HG03460 (cell line): Measurements from ENCODE around the gene DNM3.

ENCODE experiments used
- ATAC-seq: cut with Tn5 transposase; IDR thresholded peaks from one replicate; pipeline ENCODE4 v1.9.1; 2021; ENCODE audit not compliant: unreplicated experiment

Gene DNM3

GRCh38 chr1:171817511-171818265, 23.6 kb upstream of the DNM3 start:
- no peak for ATAC-seq

GRCh38 chr1:171819946-171820345, 21.4 kb upstream of the DNM3 start:
- ATAC-seq, result no peak

DNA sequence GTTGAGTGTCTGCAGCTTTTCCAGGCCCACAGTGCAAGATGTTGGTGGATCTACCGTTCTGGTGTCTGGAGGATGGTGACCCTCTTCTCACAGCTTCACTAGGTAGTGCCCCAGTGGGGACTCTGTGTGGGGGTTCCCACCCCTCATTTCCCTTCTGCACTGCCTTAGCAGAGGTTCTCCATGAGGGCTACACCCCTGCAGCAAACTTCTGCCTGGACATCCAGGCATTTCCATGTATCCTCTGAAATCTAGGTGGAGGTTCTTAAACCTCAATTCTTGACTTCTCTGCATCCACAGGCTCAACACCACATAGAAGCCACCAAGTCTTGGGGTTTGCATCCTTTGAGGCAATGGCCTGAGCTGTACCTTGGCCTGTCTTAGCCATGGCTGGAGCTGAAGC, 14.3 kb upstream of the DNM3 start:
- ATAC-seq, result no peak

- ATAC-seq, result no peak
Measured at GRCh38 chr1:171828794-171829193, 12.5 kb upstream of the DNM3 start.

GRCh38 chr1:171833091-171833825, 8.0 kb upstream of the DNM3 start:
- ATAC-seq, result no peak

DNA sequence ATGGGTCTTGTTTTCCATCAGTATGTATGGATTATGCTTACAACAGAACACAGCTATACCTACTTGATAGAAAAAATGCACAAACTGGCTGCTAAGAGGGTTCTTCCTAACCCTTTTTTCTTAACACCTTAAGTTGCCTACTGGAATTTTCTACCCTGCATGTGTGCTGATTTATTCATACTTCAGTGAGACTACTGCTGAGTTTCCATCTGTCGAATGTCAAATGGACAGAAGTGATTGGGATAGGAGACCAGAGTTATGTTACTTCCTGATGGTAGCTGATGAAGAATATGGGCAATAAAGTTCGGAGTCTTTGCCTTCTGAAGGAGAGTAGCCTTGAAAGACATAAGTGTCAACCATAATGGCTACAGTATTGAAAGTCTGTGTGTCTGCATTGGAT, 6.5 kb upstream of the DNM3 start:
- ATAC-seq, result no peak

GRCh38 chr1:171835891-171836290, 5.4 kb upstream of the DNM3 start:
- ATAC-seq, result no peak

DNA sequence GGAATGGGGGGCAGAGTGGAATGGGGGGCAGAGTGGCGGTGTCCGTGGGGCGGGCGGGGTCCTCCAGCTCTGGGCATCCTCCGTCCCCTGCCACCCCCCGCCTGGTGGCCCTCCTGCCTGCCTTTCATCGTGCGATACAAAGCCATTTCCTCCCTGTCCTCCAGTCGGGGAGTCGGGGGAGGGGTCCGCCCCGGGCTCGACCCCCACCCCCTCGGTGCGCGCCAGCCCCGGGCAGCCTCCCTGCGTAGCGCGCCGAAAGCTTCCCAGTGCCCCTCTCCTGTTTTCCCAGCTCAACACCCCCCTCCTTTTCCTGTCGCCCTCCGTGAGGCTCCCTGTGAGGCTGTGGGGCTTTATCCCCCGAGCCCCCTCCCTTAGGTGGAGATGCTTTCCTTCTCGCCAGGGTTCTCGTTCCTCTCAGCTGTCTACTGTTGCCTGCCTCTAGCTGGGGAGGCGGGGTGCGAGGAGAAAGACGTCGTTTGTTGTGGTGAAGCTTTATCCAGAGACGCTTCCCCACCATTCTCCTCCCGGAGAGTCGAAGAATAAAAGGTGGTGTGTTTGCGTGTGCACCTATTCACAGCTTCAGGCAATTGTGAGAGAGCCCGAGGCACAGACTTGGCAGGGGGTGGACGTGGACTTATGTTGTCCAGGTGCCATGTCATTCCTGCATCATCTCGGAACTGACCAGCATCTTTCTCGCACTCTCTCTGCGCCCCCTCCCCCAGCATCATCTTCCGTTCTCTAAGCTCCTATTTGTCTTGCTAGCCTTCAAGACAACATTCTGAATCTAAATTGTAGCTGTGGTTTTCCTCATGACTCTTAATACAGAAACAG, 848 bp downstream of the DNM3 start:
- no peak for ATAC-seq

- no peak for ATAC-seq
Measured at GRCh38 chr1:171844381-171844780, 3.1 kb downstream of the DNM3 start.

DNA sequence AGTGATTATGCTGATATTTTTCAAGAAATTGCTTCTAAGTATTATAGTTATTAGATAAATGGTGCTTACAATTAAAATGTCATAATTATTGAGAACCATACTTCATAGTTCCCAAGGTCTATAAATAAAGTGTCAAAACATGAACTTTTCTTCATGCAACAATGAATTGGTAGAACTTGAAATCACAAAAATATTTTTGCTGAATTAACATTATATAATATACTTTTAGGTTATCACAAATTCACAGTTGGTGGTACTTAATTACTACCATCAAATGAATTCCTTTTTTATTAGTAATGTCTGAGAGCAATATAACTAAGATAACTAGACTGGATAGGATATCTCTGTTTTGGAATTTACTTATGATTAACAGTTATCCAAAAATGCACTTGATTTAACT, 4.7 kb downstream of the DNM3 start:
- ATAC-seq, result no peak

DNA sequence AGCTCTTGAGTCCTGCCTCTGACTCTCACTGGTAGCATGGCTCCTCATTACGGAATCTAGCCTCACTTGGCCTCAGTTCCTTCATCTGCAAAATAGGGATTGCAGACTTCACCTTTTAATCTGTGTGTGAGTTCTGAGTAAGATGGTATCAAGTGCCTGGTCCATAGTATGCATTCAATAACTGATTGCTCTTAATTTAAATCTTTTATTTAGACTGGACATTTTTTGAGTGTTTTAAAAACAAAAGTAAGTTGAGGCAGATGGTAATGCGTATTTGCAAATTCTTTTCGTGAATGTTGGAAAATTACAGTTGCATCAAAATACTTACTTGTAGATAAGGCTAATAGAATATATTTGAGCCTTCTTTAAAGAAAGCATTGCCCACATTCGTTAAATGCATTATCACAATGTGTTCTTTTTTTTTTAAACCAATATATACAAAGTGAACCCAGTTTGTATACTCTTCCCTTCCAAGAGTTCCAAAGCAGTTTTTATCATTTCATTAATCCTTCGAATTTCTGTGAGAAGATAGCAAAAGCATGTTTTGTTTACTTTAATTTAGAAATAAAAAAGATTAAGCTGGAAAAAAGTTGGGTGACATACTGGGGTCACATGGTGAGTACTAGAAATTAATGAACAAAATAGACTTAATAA, 8.1 kb downstream of the DNM3 start:
- no peak for ATAC-seq

DNA sequence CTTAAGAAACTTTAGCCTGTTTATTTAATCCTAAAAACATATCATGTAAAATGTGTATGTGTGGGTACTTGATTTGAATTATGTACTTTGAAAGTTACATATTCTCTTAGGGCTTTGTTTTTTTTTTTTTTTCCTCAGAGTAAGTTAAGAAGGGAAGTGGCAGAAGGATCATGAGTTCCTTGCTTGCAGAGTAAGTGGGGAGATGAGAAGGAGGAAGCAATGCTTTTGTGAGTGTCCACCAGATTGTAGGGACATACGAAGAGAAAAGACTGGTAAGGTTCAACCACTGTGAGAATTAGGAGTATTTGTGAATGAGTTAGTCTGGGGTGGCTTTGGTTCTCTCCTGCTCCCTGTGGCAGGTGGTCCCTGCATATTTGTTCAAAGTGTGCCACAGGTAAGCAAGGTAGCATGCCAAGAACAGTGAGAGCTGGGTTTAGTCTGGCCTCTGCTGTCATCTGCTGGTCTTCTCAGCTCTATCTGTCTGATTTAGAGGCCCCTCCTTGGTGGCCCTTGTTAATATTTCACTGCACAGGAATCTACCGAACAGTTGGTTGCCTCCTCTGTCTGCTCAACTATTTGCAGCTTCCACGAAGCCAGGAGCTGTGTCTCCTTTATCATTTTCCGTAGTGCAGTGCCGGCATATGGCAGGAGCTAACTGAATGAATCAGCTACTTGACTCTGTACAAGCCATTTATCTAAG, 9.5 kb downstream of the DNM3 start:
- no peak for ATAC-seq

- no peak for ATAC-seq
Measured at GRCh38 chr1:171852272-171852671, 11.0 kb downstream of the DNM3 start.

GRCh38 chr1:171855381-171855780, 14.1 kb downstream of the DNM3 start:
- no peak for ATAC-seq

DNA sequence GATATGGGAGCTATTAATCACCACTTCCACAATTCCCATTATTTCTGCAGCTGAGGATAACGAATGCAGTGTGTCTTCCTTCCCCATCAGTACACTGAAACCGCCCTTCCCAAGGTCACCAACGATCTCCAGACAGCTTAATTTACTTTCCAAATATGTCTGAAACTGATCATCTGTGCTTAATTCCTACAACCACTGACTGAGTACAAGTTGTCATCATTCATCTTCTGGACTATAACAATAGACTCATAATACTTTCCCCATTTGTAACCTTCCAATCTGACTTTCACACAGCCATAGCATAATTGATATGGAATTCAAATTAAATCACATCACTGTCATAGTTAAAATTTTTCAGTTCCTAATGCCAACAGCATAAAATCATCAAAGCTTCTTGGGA, 17.4 kb downstream of the DNM3 start:
- no peak for ATAC-seq

- no peak for ATAC-seq
Measured at GRCh38 chr1:171860696-171861095, 19.4 kb downstream of the DNM3 start.

GRCh38 chr1:171863531-171863930, 22.2 kb downstream of the DNM3 start:
- ATAC-seq, result no peak

DNA sequence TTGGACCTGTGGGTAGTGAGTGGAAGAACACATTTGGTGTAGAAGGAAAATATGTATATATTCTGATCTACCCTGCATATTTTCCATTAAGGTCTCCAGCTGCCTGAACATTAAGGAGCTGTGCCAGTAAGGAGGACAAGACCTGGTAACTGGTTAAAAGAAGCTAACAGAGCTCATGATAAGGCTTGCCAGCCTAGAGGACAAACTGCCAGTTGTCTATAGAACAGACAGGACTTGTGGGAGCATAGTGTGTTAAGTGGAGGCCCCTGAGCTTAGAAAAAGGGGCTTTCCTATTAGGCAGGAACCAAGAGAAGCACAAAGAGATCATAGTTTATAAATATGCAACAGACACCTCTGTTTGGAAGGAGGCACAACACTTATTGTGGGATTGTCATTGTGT, 23.0 kb downstream of the DNM3 start:
- no peak for ATAC-seq

DNA sequence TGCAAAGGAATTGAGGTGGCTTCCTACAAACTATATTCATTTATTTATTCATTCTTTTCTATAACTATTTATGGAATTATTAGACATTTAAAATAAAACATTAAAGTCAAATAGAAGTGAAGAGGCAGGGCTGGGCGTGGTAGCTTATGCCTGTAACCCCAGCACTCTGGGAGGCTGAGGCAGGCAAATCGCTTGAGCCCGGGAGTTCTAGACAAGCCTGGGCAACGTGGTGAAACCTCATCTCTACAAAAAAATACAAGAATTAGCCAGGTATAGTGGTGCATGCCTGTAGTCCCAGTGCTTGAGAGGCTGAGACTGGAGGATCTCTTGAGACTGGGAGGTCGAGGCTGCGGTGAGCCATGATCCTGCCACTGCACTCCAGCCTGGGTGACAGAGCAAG, 23.8 kb downstream of the DNM3 start:
- ATAC-seq, result no peak

GRCh38 chr1:171867236-171867635, 25.9 kb downstream of the DNM3 start:
- ATAC-seq, result no peak
